Osteoblast (primary cell): ENCODE data around the gene TXLNG. TPM values are rescaled to one million over a fixed set of nuclear protein-coding genes. Genes with fewer than 3 reads are reported as not detected.

Source experiments
- DNase-seq: peaks from one replicate; pipeline ENCODE4 v3.0.0; 2011; ENCODE audit warnings: low spot score, mixed read lengths; ENCODE audit not compliant: insufficient read length; ENCODE audit errors: missing footprints
- H2AFZ ChIP-seq: 2 replicates; pipeline ENCODE4 v1.6.0; 2011; ENCODE audit warnings: mild to moderate bottlenecking, low read length
- H3K27ac ChIP-seq: 2 replicates; pipeline ENCODE4 v1.5.1; 2011; ENCODE audit warnings: mild to moderate bottlenecking, low read depth, low read length, moderate library complexity
- H3K27me3 ChIP-seq: 2 replicates; pipeline ENCODE4 v1.6.0; 2012; ENCODE audit warnings: mild to moderate bottlenecking, control low read depth, inconsistent platforms, low read length, moderate library complexity; ENCODE audit not compliant: insufficient read depth
- H3K36me3 ChIP-seq: 2 replicates; pipeline ENCODE4 v1.5.1; 2011; ENCODE audit warnings: mild to moderate bottlenecking, low read length, control low read depth, moderate library complexity; ENCODE audit not compliant: insufficient read depth
- H3K4me1 ChIP-seq: 2 replicates; pipeline ENCODE4 v1.5.1; 2011; ENCODE audit warnings: mild to moderate bottlenecking, low read length, control low read depth, moderate library complexity; ENCODE audit not compliant: insufficient read depth
- H3K4me2 ChIP-seq: 2 replicates; pipeline ENCODE4 v1.6.0; 2011; ENCODE audit warnings: mild to moderate bottlenecking, low read length; ENCODE audit not compliant: insufficient read depth
- H3K4me3 ChIP-seq: fragments of 200-600 bp; sonication (generic); 3 replicates; pipeline ENCODE4 v1.5.1; 2012; ENCODE audit warnings: mild to moderate bottlenecking, low read length, inconsistent platforms; ENCODE audit not compliant: insufficient read depth
- H3K79me2 ChIP-seq: 2 replicates; pipeline ENCODE4 v1.6.0; 2012; ENCODE audit warnings: mild to moderate bottlenecking, low read length, control low read depth, inconsistent platforms; ENCODE audit not compliant: insufficient read depth
- H3K9me3 ChIP-seq: 2 replicates; pipeline ENCODE4 v1.5.1; 2011; ENCODE audit warnings: low read depth, low read length, control low read depth
- H4K20me1 ChIP-seq: 2 replicates; pipeline ENCODE4 v1.6.0; 2012; ENCODE audit warnings: mild to moderate bottlenecking, low read length, control low read depth; ENCODE audit not compliant: insufficient read depth
- total RNA-seq: library from RNA; depleted of rRNA; stranded (reverse); fragments of >200 nt; gene quantifications from 2 replicates; pipeline ENCODE4 v1.2.3, GENCODE V29; 2012
- TF ChIP-seq, protein P1 (sequence below): IDR thresholded peaks from 2 replicates; pipeline ENCODE4 v1.5.1; 2011; ENCODE audit warnings: mild to moderate bottlenecking, low read depth, low read length, moderate library complexity; ENCODE audit errors: extremely low read depth

Gene TXLNG
- total RNA-seq, 1 donor: 5.1 TPM

DNA sequence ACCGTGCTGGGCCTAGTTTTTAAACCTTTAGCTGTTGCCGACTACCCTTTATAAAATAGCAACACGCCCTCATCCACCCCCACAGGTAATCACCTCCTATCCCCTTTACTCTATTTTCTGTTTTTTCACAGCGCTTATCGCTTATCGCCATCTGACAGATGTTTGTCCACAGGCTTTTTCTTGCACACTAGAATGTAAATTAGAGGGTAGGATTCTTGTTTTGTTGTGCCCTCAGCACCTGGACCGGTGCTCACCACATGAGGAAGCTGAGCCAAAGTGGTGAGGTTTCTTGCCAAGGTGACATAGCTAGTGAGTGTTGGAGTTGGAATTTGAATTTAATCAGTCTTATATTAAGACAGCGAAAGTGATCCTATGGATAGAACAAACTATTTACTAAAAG is 86.8 kb downstream of the TXLNG start:
- no peak for DNase-seq
- Histone ChIP-seq H2AFZ (no peak overlapping the region), H3K4me1 (peaks cover 19% of the 10 kb centered on the region), H3K36me3 (no peaks in the 10 kb centered on the region), H3K4me2 (no peak overlapping the region), H3K79me2 (peaks cover 15% of the 10 kb centered on the region), H3K27me3 (peaks cover 55% of the 10 kb centered on the region), H3K9me3 (no peaks in the 10 kb centered on the region), H3K4me3 (no peak overlapping the region), H3K27ac (no peak overlapping the region), H4K20me1 (peaks cover 12% of the 10 kb centered on the region)
- TF ChIP-seq, protein P1, sequence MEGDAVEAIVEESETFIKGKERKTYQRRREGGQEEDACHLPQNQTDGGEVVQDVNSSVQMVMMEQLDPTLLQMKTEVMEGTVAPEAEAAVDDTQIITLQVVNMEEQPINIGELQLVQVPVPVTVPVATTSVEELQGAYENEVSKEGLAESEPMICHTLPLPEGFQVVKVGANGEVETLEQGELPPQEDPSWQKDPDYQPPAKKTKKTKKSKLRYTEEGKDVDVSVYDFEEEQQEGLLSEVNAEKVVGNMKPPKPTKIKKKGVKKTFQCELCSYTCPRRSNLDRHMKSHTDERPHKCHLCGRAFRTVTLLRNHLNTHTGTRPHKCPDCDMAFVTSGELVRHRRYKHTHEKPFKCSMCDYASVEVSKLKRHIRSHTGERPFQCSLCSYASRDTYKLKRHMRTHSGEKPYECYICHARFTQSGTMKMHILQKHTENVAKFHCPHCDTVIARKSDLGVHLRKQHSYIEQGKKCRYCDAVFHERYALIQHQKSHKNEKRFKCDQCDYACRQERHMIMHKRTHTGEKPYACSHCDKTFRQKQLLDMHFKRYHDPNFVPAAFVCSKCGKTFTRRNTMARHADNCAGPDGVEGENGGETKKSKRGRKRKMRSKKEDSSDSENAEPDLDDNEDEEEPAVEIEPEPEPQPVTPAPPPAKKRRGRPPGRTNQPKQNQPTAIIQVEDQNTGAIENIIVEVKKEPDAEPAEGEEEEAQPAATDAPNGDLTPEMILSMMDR: no peak

DNA sequence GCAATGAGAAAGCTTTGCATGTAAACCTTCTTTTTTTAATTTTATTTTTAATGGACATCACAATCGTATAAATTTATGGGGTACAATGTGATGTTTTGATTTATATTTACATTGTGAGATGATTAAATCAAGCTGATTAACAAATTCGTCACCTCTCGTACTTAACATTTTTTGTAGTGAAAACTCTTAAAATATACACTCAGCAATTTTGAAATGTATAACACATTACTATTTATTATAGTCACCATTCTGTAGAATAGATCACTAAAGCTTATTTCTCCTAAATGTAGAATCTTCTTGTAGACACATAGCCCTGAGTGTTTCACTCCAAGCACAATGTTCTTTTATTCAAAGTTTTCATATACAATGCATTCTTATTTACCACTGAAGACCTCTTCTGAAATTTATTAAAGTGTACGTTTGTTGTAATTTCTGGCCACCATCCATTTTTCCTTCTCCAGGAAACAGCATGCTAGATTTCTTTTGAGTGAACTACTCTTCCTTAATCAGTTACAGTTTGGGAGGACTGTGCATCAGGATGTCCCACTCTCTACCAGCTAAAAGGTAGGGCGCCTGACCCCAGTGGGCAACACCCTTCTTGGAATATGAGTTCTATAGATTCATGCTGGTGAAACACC is 88.3 kb downstream of the TXLNG start:
- Histone ChIP-seq H3K4me2 (no peak overlapping the region), H3K79me2 (peaks cover under 1% of the 10 kb centered on the region), H3K9me3 (no peaks in the 10 kb centered on the region), H2AFZ (no peak overlapping the region), H3K27ac (no peak overlapping the region), H3K27me3 (peaks cover 64% of the 10 kb centered on the region), H4K20me1 (no peaks in the 10 kb centered on the region), H3K4me3 (no peak overlapping the region), H3K36me3 (no peaks in the 10 kb centered on the region), H3K4me1 (peaks cover 9% of the 10 kb centered on the region)
- DNase-seq: no peak
- TF ChIP-seq, protein P1: no peak

DNA sequence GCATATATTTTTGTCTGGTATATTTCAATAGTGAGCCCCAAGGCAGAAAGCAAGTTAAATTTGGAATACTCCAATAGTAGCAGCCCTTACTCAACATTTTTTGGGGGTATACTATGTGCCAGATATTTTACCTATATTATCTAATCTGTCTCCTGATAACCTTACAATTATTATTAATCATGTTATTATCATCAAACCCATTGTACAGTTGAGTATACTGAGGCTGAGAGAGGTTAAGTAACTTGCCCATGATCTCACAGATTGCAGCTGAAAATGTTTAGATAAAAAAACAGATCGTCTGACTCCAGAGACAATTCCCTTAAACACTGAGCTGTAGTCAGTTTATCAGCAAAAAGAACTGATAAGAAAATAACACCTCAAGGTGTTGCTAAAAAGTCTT is 90.4 kb downstream of the TXLNG start:
- H3K27me3 ChIP-seq: peaks cover 74% of the 10 kb centered on the region
- TF ChIP-seq, protein P1: no peak

GRCh38 chrX:16882169-16882568 is 95.9 kb downstream of the TXLNG start:
- H3K9me3 ChIP-seq: no peaks in the 10 kb centered on the region
- DNase-seq: peak; percentile 61
- H3K36me3 ChIP-seq: no peaks in the 10 kb centered on the region
- TF ChIP-seq, protein P1: no peak
- no peaks in the 10 kb centered on the region for H3K79me2 ChIP-seq
- peak overlapping the region; percentile 68 for H3K4me3 ChIP-seq
- H3K4me2 ChIP-seq: peak overlapping the region; percentile 87
- H3K27ac ChIP-seq: no peak overlapping the region
- H4K20me1 ChIP-seq: no peaks in the 10 kb centered on the region
- H3K27me3 ChIP-seq: peaks cover 38% of the 10 kb centered on the region
- no peak overlapping the region for H2AFZ ChIP-seq
- peaks cover 4% of the 10 kb centered on the region for H3K4me1 ChIP-seq

More for the DNA sequence above, 90.4 kb downstream of the TXLNG start:
- no peaks in the 10 kb centered on the region for H3K4me1 ChIP-seq
- H3K9me3 ChIP-seq: no peaks in the 10 kb centered on the region
- H2AFZ ChIP-seq: no peak overlapping the region
- no peak for DNase-seq
- H3K79me2 ChIP-seq: no peaks in the 10 kb centered on the region
- H3K36me3 ChIP-seq: no peaks in the 10 kb centered on the region
- H3K27ac ChIP-seq: no peak overlapping the region
- H3K4me3 ChIP-seq: no peak overlapping the region
- no peak overlapping the region for H3K4me2 ChIP-seq
- no peaks in the 10 kb centered on the region for H4K20me1 ChIP-seq
